ENCODE data around the gene EHHADH.

GRCh38 chr3:185283374-185283935, 29.6 kb upstream of the EHHADH start:
- no peak for TF ChIP-seq CTCF (conservative IDR thresholded peaks at IDR 0.05; ENCODE audit: low read length)
- TF ChIP-seq EZH2phosphoT487 (IDR thresholded peaks at IDR 0.05; ENCODE audit: borderline replicate concordance) = no peak
